Keratinocyte (primary cell): ENCODE data around the gene ARCN1.

Experiments
- EZH2 ChIP-seq: IDR thresholded peaks from one replicate; pipeline ENCODE4 v1.6.1; 2012; ENCODE audit warnings: inconsistent platforms, mild to moderate bottlenecking, low read length, moderate library complexity
- TF ChIP-seq, protein P1 (sequence below), 3 experiments: IDR thresholded peaks in 1 of 3; conservative IDR thresholded peaks in 1 of 3; optimal IDR thresholded peaks in 1 of 3; 2 replicates in 2 of 3; 3 replicates in 1 of 3; pipeline versions ENCODE3 to v1.5.1; 2011; ENCODE audit warnings: low read length in 3 of 3, mild to moderate bottlenecking in 3 of 3, moderate library complexity in 2 of 3, control low read depth in 1 of 3, inconsistent platforms in 1 of 3; ENCODE audit not compliant: insufficient read depth in 2 of 3; ENCODE audit errors: extremely low read depth in 1 of 3

DNA sequence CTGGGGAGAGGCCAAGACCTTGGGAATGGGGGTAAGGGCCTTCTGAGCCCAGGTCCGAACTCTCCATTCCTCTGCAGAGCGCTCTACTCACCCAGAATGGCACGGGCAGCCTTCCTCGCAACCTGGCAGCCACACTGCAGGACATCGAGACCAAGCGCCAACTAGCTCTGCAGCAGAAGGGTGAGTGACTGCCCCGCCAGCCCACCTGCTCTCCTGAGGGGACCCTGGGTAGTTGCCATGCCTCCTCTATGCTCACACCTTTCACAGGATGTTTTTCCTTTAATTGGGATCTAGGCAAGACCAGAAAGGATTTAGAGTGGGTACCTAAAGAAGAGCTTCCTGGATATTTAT is 71.8 kb downstream of the ARCN1 start:
- TF ChIP-seq EZH2 = no peak
- TF ChIP-seq, protein P1, sequence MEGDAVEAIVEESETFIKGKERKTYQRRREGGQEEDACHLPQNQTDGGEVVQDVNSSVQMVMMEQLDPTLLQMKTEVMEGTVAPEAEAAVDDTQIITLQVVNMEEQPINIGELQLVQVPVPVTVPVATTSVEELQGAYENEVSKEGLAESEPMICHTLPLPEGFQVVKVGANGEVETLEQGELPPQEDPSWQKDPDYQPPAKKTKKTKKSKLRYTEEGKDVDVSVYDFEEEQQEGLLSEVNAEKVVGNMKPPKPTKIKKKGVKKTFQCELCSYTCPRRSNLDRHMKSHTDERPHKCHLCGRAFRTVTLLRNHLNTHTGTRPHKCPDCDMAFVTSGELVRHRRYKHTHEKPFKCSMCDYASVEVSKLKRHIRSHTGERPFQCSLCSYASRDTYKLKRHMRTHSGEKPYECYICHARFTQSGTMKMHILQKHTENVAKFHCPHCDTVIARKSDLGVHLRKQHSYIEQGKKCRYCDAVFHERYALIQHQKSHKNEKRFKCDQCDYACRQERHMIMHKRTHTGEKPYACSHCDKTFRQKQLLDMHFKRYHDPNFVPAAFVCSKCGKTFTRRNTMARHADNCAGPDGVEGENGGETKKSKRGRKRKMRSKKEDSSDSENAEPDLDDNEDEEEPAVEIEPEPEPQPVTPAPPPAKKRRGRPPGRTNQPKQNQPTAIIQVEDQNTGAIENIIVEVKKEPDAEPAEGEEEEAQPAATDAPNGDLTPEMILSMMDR (optimal IDR thresholded peaks at IDR 0.05 in 1 of 3, IDR thresholded peaks at IDR 0.05 in 1 of 3, conservative IDR thresholded peaks at IDR 0.05 in 1 of 3; ENCODE audit: extremely low read depth in 1 of 3, insufficient read depth in 2 of 3, low read length in 3 of 3) = no peak
